Small intestine (tissue), 7 donors: ENCODE results near the gene TDO2. TPM values are rescaled to one million over a fixed set of nuclear protein-coding genes. Genes with fewer than 3 reads are reported as not detected.

Source experiments
- DNase-seq, 2 donors: peaks; one replicate each; pipeline versions ENCODE4 v3.0.0 to v3.0.0-alpha.2; 2013
- FAIRE-seq: peaks from 2 replicates; lab custom pipeline; 2012; peaks lifted over from hg19 to GRCh38; lab: Jason Lieb, UNC
- H3K27ac ChIP-seq, 3 donors: one replicate each; pipeline ENCODE4 v1.5.1; 2013; ENCODE audit warnings: low read length in 2 of 3, mild to moderate bottlenecking in 2 of 3, control low read depth in 1 of 3, inconsistent platforms in 1 of 3, low read depth in 1 of 3, moderate library complexity in 1 of 3
- H3K27me3 ChIP-seq, 3 donors: one replicate each; pipeline ENCODE4 v1.6.1; 2013; ENCODE audit warnings: low read length in 3 of 3, inconsistent platforms in 1 of 3; ENCODE audit not compliant: control insufficient read depth in 3 of 3, insufficient read depth in 3 of 3
- H3K36me3 ChIP-seq, 3 donors: one replicate each; pipeline ENCODE4 v1.6.1; 2013; ENCODE audit warnings: low read length in 3 of 3, inconsistent platforms in 1 of 3, low read depth in 1 of 3, mild to moderate bottlenecking in 1 of 3, moderate library complexity in 1 of 3; ENCODE audit not compliant: control insufficient read depth in 3 of 3, insufficient read depth in 2 of 3
- H3K4me1 ChIP-seq, 3 donors: one replicate each; pipeline ENCODE4 v1.6.1; 2013; ENCODE audit warnings: low read length in 2 of 3, inconsistent platforms in 1 of 3, low read depth in 1 of 3, mild to moderate bottlenecking in 1 of 3, moderate library complexity in 1 of 3; ENCODE audit not compliant: control insufficient read depth in 3 of 3, insufficient read depth in 2 of 3
- H3K4me3 ChIP-seq, 3 donors: one replicate each; pipeline ENCODE4 v1.5.1; 2013; ENCODE audit warnings: low read length in 3 of 3, control low read depth in 1 of 3, inconsistent platforms in 1 of 3, low read depth in 1 of 3, mild to moderate bottlenecking in 1 of 3, moderate library complexity in 1 of 3
- H3K9me3 ChIP-seq, 2 donors: one replicate each; pipeline ENCODE4 v1.6.1; 2013; ENCODE audit warnings: low read depth in 1 of 2, low read length in 1 of 2; ENCODE audit not compliant: control insufficient read depth in 2 of 2, insufficient read depth in 1 of 2
- WGBS, 3 donors: extraction: QIAGEN DNeasy Blood & Tissue Kit; methylation state at CpG; one replicate each; pipeline ENCODE4 v1.1.7; 2013; 5-methylcytosine and 5-hydroxymethylcytosine counted together
- polyA plus RNA-seq, 4 donors: library from polyadenylated mRNA; stranded (reverse) in 3 of 4; unstranded in 1 of 4; fragments of 200-250 nt in 3 of 4; fragments of 120-200 nt in 1 of 4; gene quantifications; one replicate each; pipeline versions ENCODE4 v1.2.1 to v1.2.3, GENCODE V29; 2013
- donor health status: healthy with polysubstance abuse.
- donor health status: control.
- donor health status: control.
- donor health status: Bipolar disorder and iron deficiency.
- donor health status: healthy.

Gene TDO2
- polyA plus RNA-seq, 4 donors: 0.75 to 22.3 (median 2.2) TPM

- DNase-seq: no peak
- whole genome bisulfite sequencing, 3 donors: 90 to 91% (median 90%) methylated on average over 4 of the region's 4 CpGs
- Histone ChIP-seq H3K36me3 (no peaks in the 10 kb centered on the region), H3K27ac (no peak overlapping the region), H3K9me3 (no peaks in the 10 kb centered on the region), H3K4me1 (no peaks in the 10 kb centered on the region), H3K4me3 (no peak overlapping the region), H3K27me3 (no peaks in the 10 kb centered on the region)
- FAIRE-seq: no peak
Measured at GRCh38 chr4:155961575-155961974, 58.1 kb downstream of the TDO2 start.

DNA sequence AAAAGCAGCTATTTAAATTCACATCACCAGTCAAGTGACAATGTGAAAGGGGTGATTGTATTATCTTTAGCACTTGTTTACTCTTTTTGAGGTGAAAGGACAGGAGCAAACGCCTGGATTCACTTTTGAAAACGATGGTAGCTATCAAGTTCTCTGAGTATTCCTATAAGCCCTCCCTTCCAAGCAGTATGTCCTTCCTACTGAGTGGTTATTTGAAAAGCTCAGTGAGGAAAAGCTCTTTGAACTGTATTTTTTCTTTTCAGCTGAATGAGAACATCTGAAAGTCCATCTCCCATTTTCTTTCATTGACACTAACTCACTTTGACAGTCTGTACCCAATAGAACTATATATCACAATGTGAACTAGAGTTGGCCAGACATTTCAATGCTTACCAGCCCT is 59.3 kb downstream of the TDO2 start:
- no peaks in the 10 kb centered on the region for H3K9me3 ChIP-seq
- no peak overlapping the region for H3K27ac ChIP-seq
- no peaks in the 10 kb centered on the region for H3K27me3 ChIP-seq
- no peak for DNase-seq
- H3K4me1 ChIP-seq: no peaks in the 10 kb centered on the region
- H3K4me3 ChIP-seq: no peak overlapping the region
- 18 to 52% (median 19%) methylated on average over 2 of the region's 2 CpGs for WGBS, 3 donors
- no peaks in the 10 kb centered on the region for H3K36me3 ChIP-seq
- no peak for FAIRE-seq

GRCh38 chr4:155964016-155964891 is 60.8 kb downstream of the TDO2 start:
- H3K27ac ChIP-seq: no peak overlapping the region
- H3K27me3 ChIP-seq: no peaks in the 10 kb centered on the region
- 75 to 78% (median 78%) methylated on average over 8 of the region's 8 CpGs for WGBS, 3 donors
- H3K36me3 ChIP-seq: no peaks in the 10 kb centered on the region
- no peak for DNase-seq
- no peak overlapping the region for H3K4me3 ChIP-seq
- H3K4me1 ChIP-seq: no peaks in the 10 kb centered on the region
- FAIRE-seq: no peak
- H3K9me3 ChIP-seq: no peaks in the 10 kb centered on the region

DNA sequence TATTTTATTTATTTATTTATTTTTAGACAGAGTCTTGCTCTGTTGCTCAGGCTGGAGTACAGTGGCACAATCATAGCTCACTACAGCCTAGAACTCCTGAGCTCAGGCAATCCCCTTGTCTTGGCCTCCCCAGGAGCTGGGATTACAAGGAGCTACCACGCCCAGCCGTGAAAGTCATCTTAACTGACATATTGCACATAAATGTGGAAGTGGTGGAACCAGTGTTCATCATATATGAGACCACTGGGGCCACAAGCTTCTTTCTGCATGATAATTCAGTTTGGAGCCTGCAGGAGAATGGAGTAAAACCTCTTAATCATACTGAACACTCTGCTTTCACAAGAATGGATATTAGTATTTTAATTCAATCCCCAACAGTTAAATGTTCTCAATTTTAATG is 62.7 kb downstream of the TDO2 start:
- Histone ChIP-seq H3K27me3 (no peaks in the 10 kb centered on the region), H3K4me1 (no peaks in the 10 kb centered on the region), H3K36me3 (no peaks in the 10 kb centered on the region), H3K4me3 (no peak overlapping the region), H3K9me3 (no peaks in the 10 kb centered on the region), H3K27ac (no peak overlapping the region)
- no peak for FAIRE-seq
- WGBS, 3 donors: 68 to 83% (median 73%) methylated on average over 2 of the region's 2 CpGs
- no peak for DNase-seq

- Histone ChIP-seq H3K27ac (no peak overlapping the region), H3K36me3 (no peaks in the 10 kb centered on the region), H3K27me3 (no peaks in the 10 kb centered on the region), H3K9me3 (no peaks in the 10 kb centered on the region), H3K4me3 (no peak overlapping the region), H3K4me1 (no peaks in the 10 kb centered on the region)
- WGBS, 3 donors: 73 to 89% (median 76%) methylated on average over 3 of the region's 3 CpGs
- DNase-seq: no peak
- no peak for FAIRE-seq
Measured at GRCh38 chr4:155966731-155967395, 63.4 kb downstream of the TDO2 start.

Other genes with a start within 250 kb of the TDO2 start
- gene GUCY1A1, start 236.8 kb upstream of the TDO2 start, polyA plus RNA-seq: 1 to 10 TPM; 1.3 to 8.1 (median 6.4) TPM
- 1 to 10 TPM in 2 of 4 donors, under 1 TPM in 2; 0.67 to 8.1 (median 3.2) TPM for gene GUCY1B1, start 144.7 kb upstream of the TDO2 start, polyA plus RNA-seq
- gene ASIC5, start 37.4 kb upstream of the TDO2 start, polyA plus RNA-seq: 1 to 10 TPM in 1 of 4 donors, not detected in 3; 1.0 TPM
- gene CTSO, start 50.2 kb downstream of the TDO2 start, polyA plus RNA-seq: 10 to 100 TPM in 2 of 4 donors, 1 to 10 TPM in 2; 6.5 to 35.1 (median 9.9) TPM